Adipose tissue (tissue), 3 donors: Measurements from ENCODE around the gene SMIM45.

ENCODE experiments used
- H3K27ac ChIP-seq: one replicate; pipeline ENCODE4 v1.5.1; 2013; ENCODE audit warnings: low read depth, low read length
- WGBS, 3 donors: extraction: QIAGEN DNeasy Blood & Tissue Kit; methylation state at CpG; one replicate each; pipeline ENCODE4 v1.1.7; 2013; 5-methylcytosine and 5-hydroxymethylcytosine counted together
- donor health status: healthy with polysubstance abuse.
- donor health status: Bipolar disorder and iron deficiency.
- donor health status: healthy.

The SMIM45 gene

DNA sequence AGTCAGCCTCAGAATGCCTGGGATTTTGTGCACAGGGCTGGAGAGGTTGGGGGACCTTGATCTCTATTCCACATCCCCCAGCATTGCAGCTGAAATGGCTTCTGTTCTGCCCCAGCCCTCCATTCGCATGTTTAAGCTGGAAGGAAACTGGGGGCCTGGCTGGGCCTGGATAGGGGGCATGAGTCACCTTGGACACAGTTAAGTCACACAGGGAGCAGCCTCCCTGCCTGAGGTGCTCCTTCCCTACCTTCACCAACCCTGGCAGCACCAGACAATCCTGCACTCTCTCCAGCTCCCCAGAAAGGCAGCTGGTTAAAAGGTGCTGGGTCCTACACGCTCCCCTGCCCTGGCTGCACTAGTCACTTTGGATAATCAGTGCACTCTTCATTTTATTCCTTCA is 763 bp downstream of the SMIM45 start:
- 88 to 91% (median 90%) methylated on average over 2 of the region's 2 CpGs for WGBS, 3 donors
- no peak overlapping the region for H3K27ac ChIP-seq

GRCh38 chr22:41957941-41958556 is 6.1 kb downstream of the SMIM45 start:
- H3K27ac ChIP-seq: no peak overlapping the region
- WGBS, 3 donors: 45 to 68% (median 55%) methylated on average over 16 to 23 of the region's 23 CpGs

DNA sequence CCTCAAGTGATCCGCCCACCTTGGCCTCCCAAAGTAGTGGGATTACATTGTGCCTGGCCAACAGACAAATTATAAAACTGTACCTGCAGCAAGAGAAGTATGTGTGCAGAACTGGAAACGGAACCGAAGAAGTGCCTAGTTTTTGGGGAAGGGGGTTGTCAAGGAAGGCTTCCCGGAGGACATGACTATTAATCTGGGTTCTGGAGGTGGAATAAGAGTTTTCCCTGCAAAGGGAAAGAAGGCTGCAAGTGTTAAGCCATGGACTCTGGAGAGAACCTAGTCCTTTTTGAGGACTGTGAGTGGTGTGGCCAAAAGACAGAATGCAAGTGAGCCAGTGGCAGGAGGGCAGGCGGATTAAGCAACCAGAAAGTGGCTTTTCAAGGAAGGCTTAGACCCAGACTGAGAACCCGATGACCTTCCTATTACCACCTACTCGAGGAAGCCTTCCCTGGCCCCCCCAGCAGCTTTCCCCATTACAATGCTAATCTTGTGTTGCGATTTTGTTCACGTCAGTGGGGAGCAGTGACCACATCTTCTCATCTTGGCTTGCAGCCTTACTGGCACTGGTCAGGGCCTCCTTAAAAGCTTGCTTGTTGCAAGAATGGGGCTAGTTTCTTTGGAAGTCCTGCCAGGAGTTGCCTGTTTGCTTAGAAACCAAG is 11.6 kb downstream of the SMIM45 start:
- 65 to 69% (median 66%) methylated on average over 9 of the region's 9 CpGs for WGBS, 3 donors
- H3K27ac ChIP-seq: no peak overlapping the region

GRCh38 chr22:41964112-41964491 is 12.2 kb downstream of the SMIM45 start:
- H3K27ac ChIP-seq: no peak overlapping the region
- 73 to 88% (median 74%) methylated on average over 5 of the region's 5 CpGs for WGBS, 3 donors

- H3K27ac ChIP-seq: no peak overlapping the region
- WGBS, 3 donors: 96 to 100% (median 96%) methylated on average over 2 of the region's 2 CpGs
These were observed 14.3 kb downstream of the SMIM45 start for GRCh38 chr22:41966225-41966606.

- H3K27ac ChIP-seq: no peak overlapping the region
- 34 to 51% (median 41%) methylated on average over 8 of the region's 8 CpGs for WGBS, 3 donors
These were observed 14.8 kb downstream of the SMIM45 start for GRCh38 chr22:41966607-41967240.

DNA sequence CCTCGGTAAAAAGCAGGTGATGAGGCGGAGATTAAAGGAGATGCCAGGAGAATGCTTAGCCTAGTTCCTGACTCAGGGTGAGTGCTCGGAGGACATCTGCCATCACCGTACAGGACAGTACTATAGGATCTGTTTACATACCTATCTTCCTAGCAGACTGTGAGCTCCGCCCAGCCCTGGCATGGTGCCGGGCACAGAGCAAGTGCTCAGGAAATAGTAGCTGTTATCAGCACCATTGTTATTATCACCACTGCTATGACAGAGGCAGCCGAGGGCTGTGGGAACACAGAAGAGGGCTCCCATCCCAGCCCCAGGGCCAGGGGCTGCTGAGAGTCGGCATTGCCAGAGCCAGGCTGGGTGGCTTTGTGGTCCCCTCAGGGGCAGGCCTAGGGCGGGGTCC is 16.7 kb downstream of the SMIM45 start:
- no peak overlapping the region for H3K27ac ChIP-seq
- 56 to 58% (median 57%) methylated on average over 9 of the region's 9 CpGs for WGBS, 3 donors

GRCh38 chr22:41969110-41969646 is 17.2 kb downstream of the SMIM45 start, which contains the start of gene SEPTIN3:
Gene SEPTIN3, plus strand, starts transcription at chr22:41969443. Its CDS starts 2,050 bp downstream, at chr22:41971493.
- no peak within 1 kb of the TSS for H3K27ac ChIP-seq
- 70 to 72% (median 71%) methylated on average over 8 of the region's 8 CpGs for WGBS, 3 donors

DNA sequence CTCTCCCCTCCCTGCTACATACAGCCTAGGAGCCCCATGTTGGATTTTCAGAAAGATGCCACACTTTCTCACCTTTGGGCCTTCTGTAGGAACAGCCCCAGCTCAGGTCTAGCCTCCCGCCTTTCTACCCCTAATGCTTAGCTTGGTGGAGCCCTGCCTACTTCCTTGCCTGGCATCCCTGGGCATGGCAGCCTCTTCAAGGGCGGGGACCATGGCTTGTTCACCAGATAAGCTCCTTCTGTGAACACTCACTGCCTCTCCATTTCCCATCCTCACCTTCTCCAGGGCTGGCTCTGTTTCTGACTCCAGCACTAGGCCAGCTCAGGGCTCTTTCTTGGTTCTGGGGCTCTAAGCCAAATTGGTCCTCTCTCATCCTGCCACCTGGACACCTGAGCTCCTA is 18.7 kb downstream of the SMIM45 start:
- WGBS, 3 donors: 87 to 94% (median 90%) methylated on average over 2 of the region's 2 CpGs
- no peak overlapping the region for H3K27ac ChIP-seq

- 74 to 83% (median 80%) methylated on average over 11 of the region's 11 CpGs for WGBS, 3 donors
- H3K27ac ChIP-seq: no peak overlapping the region
These were observed 19.5 kb downstream of the SMIM45 start for GRCh38 chr22:41971431-41971830.

DNA sequence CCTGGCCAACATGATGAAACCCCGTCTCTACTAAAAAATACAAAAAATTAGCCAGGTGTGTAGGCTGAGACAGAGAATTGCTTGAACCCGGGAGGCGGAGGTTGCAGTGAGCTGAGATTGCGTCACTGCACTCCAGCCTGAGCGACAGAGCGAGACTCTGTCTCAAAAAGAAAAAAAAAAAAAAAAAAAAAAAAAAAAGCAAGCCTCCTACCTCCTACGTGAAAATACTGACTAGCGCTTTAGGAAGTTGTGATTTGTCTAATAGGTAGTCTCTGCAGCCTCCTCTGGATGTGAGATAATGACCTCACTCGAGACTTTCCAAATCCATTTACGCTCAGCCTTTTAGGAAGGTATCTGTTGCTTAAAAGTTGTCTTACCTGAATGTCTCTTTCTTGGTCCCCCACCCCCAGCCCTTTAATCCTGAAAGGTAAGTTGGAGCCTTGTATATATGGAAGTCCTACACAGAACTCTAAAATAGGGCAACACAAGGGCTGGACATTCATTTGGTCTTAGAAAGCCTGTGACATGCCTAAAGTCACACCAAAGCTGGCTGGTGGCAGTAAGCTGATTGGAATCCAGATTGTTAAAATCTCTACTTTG is 22.8 kb downstream of the SMIM45 start:
- H3K27ac ChIP-seq: no peak overlapping the region

GRCh38 chr22:41975299-41976069 is 23.5 kb downstream of the SMIM45 start:
- 62 to 73% (median 68%) methylated on average over 12 of the region's 12 CpGs for WGBS, 3 donors

More for the DNA sequence above, 22.8 kb downstream of the SMIM45 start:
- WGBS, 3 donors: 63 to 65% (median 64%) methylated on average over 10 of the region's 10 CpGs

GRCh38 chr22:41976070-41976901 is 24.3 kb downstream of the SMIM45 start:
- H3K27ac ChIP-seq: no peak overlapping the region
- WGBS, 3 donors: 2 to 3% (median 2%) methylated on average over 33 to 72 of the region's 72 CpGs

More at GRCh38 chr22:41975299-41976069, 23.5 kb downstream of the SMIM45 start:
- H3K27ac ChIP-seq: no peak overlapping the region

DNA sequence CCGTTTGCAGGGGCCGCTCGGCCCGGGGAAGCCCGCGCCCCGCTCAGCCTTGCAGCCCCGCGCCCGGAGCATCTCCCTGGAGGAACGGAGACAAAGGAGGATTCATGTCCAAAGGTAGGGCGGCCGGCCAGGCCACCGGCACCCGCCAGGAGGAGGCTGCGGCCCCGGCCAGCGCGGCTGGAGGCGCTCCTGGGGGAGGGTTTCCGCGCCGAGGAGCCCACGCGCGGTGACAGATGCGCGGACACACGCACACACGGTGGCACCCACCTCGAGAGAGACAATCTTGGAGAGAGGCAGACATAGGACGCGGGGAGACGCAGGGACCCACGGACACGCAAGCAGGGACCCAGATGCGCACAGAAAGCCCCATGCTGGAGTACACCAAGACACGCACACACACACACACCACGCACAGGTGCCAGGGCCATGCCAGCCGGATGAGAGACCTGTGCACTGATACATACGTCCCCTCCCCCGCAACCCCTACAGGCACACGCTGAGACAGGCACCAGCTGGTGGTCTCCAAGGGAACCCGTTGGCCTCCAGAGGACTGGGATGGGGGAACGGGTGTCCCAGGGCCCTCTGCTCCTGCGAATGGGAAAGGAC is 25.1 kb downstream of the SMIM45 start:
- 4 to 5% (median 4%) methylated on average over 39 to 46 of the region's 46 CpGs for WGBS, 3 donors
- H3K27ac ChIP-seq: no peak overlapping the region

DNA sequence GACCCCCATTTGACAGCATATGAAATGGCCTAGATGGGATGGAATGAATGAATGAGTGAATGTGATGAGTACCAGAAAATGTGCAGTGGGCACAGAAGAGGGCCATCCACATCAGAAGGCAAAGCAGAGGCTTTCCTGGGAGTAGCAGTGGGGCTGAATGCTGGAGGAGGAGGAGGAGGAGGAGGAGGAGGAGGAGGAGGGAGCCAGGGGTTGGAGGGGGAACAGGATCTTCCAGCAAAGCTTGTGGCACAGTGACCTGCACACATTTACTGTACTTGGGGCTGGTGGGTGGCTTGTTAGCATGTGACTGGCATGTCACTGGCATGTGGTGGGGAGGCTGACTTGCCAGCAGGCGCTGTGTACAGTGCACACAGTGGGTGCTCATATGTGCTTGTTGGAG is 26.8 kb downstream of the SMIM45 start:
- 88 to 100% (median 97%) methylated on average over 1 of the region's 1 CpG for WGBS, 3 donors
- no peak overlapping the region for H3K27ac ChIP-seq

DNA sequence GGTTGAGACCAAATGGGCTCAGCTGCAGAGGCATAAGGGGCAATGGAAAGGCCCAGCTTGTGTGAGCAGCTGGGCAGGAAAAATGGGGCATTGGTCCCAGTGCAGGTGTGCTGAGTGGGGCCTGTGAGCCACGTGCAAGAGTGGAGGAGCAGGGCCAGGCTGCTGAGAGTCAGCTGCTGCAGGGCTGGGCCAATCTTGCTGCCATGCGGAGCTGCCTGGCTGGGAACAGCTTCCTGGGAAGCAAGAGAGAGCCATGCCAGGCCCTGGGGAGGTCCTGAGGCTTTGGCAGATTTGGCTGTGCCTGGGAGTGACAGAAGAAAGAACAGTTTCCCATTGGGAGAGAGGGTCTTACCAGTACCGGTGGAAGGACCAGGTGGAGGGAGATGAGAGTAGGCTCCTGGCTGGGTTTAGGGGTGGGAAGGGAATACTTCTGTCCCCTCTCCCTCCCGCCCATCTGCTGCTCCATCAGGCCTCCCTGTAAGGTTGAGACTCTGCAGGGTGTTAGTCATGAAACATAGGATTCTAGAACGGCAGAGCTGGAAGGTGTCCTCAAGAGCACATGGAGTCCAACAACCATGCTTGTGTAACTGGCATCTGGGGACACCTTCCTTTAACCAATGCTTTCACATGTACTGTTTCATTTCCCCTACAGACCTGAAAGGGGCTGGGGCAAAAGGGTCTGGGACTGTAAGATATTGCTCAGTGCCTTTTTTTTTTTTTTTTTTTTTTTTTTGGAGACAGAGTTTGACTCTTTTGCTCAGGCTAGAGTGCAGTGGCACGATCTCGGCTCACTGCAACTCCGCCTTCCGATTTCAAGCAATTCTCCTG is 27.7 kb downstream of the SMIM45 start:
- no peak overlapping the region for H3K27ac ChIP-seq
- 77 to 80% (median 78%) methylated on average over 9 of the region's 9 CpGs for WGBS, 3 donors
